ENCODE results near the gene CENPC. TPM values are rescaled to one million over a fixed set of nuclear protein-coding genes. Genes with fewer than 3 reads are reported as not detected.

The CENPC gene
- 15.2 and 35.3 TPM in 2 replicates for total RNA-seq

GRCh38 chr4:67545199-67546003, at the start of gene CENPC:
Gene CENPC (minus strand): TSS chr4:67545503. CDS start chr4:67545355, 148 bp downstream.

GRCh38 chr4:67558493-67558892, 13.2 kb upstream of the CENPC start, which contains the start of gene STAP1:
Gene STAP1 (plus strand): TSS chr4:67558727. CDS start chr4:67558810, 83 bp downstream.

Small RNAs within 50 kb of the gene (small RNA-seq; reads per million reads assigned to genes)
- gene RNA5SP527 (not detected), gene RNU1-63P (0.12 reads per million)

Other genes starting within 250 kb of the CENPC start
- gene STAP1, start 13.2 kb upstream of the CENPC start, total RNA-seq, result not detected in 2 replicates
- 35.7 and 165 TPM in 2 replicates for gene UBA6, start 155.7 kb upstream of the CENPC start, total RNA-seq
- gene GNRHR, start 208.9 kb upstream of the CENPC start, total RNA-seq, result 0.33 and 0.39 TPM in 2 replicates

Measured in placental epithelial cell (primary cell).